ENCODE measurements around the gene TEX13D.

TEX13D gene

GRCh38 chrX:124348885-124349453, 16.5 kb downstream of the TEX13D start:
- no peak for DNase-seq

DNA sequence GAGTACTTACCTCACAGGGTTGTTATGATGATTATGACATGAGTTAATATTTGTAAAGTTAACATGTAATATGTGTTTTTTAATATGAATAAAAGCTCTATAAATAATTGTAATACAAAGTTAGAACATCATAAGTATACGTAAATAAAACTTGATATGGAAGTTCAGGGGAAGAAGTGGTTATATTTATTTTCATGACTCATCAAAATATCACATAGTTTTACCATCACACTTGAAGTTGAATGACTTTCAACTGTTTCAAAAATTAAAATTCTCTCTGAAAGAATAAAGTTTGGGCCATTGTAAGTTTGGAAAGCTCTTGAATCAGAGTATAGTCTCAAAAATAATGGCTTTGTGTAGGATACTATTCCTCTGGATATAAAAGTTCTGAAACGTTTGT, 22.2 kb downstream of the TEX13D start:
- no peak for DNase-seq

- DNase-seq, result no peak
These were observed 26.4 kb downstream of the TEX13D start for GRCh38 chrX:124358800-124359383.

DNA sequence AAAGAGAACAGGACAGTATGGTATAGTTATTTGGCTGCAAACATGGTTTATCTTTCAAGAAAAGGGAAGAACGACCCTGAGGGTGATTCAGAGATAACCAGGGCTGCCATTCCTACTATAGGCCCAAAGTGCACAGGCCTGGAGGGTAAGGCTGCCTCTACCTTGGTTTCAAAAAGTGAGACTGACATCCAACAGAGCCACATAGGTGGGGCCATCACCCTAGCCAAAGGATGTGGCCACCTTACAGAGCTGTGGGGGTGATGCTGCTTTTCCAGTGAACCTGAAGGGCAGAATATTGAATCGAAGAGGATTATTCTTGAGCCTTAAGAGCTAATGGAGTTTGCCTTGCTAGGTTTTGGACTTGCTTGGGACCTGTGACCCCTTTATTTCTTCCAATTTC, 29.6 kb downstream of the TEX13D start:
- no peak for DNase-seq

DNA sequence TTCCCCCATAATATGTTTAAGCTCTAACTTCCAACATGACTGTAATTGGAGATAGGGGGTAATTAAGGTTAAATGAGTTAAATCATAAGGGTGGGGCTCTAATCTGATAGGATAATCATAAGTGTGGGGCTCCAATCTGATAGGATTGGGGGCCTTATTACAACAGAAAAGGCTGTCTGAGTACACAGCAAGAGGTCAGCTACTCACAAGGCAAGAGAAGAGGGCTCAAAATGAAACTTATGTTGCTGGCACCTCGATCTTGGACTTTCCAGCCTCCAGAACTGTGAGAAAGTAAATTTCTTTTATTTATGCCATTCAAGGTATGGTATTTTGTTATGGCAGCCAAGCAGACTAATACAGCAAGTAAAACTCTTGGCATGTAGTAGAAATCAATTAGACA, 30.3 kb downstream of the TEX13D start:
- DNase-seq, result no peak

DNA sequence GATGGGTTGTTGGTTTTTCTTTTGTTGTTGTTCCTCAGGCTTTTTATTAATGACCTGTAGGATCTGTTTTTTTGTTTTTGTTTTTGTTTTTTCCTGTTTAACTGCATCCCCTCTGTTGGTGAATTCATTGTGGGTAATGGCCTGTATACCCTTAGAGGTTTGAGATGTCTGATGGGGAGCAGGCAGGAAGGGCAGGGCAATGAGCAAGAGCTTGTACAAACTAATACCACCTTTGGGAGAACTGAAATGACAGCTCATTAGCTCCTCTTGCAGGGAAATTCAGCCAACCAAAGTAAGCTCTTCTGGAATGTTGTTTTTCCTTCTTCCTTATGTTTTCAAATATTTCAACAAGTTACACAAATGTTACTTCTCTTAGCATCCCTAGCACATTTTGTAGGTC, 37.3 kb downstream of the TEX13D start:
- no peak for DNase-seq

DNA sequence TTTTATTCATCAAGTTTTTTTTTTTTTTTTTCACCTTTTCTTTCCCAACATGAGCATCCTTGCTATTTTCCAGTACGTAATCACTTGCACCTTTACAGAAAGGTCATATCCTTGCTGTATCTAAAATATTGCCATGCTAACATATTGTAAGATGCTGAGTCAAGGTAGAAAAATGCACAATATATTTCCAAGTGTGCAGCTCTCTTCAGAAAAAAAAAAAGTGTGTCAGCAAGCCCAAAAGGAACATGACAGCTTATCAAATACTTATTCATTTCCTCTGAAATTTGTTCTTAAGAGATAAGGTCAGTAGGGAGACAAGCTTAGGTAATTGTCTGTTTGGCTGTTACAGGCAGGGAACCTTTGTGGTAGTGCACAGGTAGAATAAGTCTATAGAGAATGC, 40.9 kb downstream of the TEX13D start:
- DNase-seq, result no peak

DNA sequence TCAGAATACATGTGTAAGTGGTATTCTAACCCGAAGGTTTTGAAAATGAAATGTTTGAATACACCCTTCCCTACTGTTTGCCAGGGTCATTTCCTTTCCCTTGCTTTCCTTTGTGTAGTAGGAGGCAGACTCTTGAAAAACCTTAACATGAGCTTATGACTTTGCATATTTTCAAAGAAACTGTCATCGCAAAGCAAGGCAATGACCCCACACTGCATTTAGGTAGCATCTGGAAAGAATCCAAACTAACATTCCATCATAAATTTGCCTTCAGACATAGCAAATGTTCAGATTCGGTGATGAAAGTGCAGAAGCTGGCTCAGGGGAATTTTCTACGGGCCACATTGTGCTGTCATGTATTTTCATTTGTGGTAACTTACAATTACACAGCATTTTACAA, 46.2 kb downstream of the TEX13D start:
- DNase-seq, result no peak

GRCh38 chrX:124383354-124383753, 50.9 kb downstream of the TEX13D start:
- DNase-seq, result no peak

DNA sequence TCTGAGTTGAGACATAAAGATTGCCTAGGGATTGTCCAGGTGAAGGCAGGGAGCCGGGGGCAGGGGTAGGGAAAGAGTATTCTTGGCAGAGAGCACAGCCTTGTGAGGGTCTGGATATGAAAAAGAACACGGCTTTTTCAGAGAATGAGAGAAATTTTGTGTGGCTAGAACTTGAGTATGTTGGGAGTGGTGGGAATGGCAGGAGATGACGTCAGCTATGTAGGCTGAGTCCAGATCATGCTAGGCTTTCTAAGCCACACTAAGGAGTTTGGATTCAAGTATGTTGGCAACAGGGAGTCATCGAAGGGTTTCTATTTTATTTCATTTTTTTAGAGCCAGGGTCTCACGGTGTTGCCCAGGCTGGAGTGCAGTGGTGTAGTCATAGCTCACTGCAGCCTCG, 53.9 kb downstream of the TEX13D start:
- DNase-seq, result no peak
